K562 (cell line): ENCODE results near the gene CCDC60. TPM values are rescaled to one million over a fixed set of nuclear protein-coding genes. Genes with fewer than 3 reads are reported as not detected.

Experiments used
- ATAC-seq: fragments of 200-7000 bp; cut with Tn5 transposase; 3 replicates; pipeline ENCODE4 v1.9.1; 2020; ENCODE audit warnings: moderate library complexity
- BruUV-seq: library from RNA; stranded (reverse); fragments of 400-500 nt; replicated peaks from 2 replicates; lab custom pipeline; 2021; lab: Mats Ljungman, UMichigan
- CTCF ChIA-PET: fragments of 300-600 bp; formaldehyde crosslinking; extraction: SDS; loops from one replicate; lab custom pipeline; 2021; ENCODE audit warnings: low intra/inter-chr PET ratio; lab: Yijun Ruan, JAX
- POLR2A ChIA-PET: fragments of 300-600, 350-650 bp; sonication (Branson Sonifier 250); formaldehyde crosslinking; extraction: SDS; loops from one replicate; lab custom pipeline; 2021; ENCODE audit warnings: antibody characterized with exemption, inconsistent platforms; lab: Yijun Ruan, JAX
- DNase-seq, 4 experiments: peaks; one replicate each; pipeline versions ENCODE4 v3.0.0 to v3.0.0-alpha.2; 2011 to 2018; ENCODE audit warnings: low spot score in 3 of 4, mixed read lengths in 3 of 4; ENCODE audit errors: extremely low read depth in 1 of 4
- FAIRE-seq: peaks from 2 replicates; lab custom pipeline; 2011; peaks lifted over from hg19 to GRCh38; lab: Jason Lieb, UNC
- H2AFZ ChIP-seq: 2 replicates; pipeline ENCODE4 v1.6.0; 2011; ENCODE audit warnings: low read depth, low read length, control low read depth, inconsistent platforms
- H3K27ac ChIP-seq: fragments of 200-600 bp; 3 replicates; pipeline ENCODE4 v1.8.0; 2011; ENCODE audit warnings: low read depth, mild to moderate bottlenecking, control low read depth, inconsistent platforms, low read length, moderate library complexity, mixed read lengths; ENCODE audit errors: extremely low read depth
- H3K27me3 ChIP-seq, 2 experiments: fragments of 300-600 bp in 1 of 2; 2 replicates in 1 of 2; 3 replicates in 1 of 2; pipeline versions ENCODE4 v1.6.0 to v1.8.0; 2011; ENCODE audit warnings: inconsistent platforms in 2 of 2, low read length in 2 of 2, mild to moderate bottlenecking in 1 of 2, mixed read lengths in 1 of 2, moderate library complexity in 1 of 2; ENCODE audit not compliant: control insufficient read depth in 2 of 2, insufficient read depth in 2 of 2
- H3K36me3 ChIP-seq: fragments of 300-600 bp; 3 replicates; pipeline ENCODE4 v1.8.0; 2011; ENCODE audit warnings: mild to moderate bottlenecking, low read length, inconsistent platforms; ENCODE audit not compliant: control insufficient read depth, insufficient read depth
- H3K4me1 ChIP-seq, 2 experiments: fragments of 200-600 bp in 1 of 2; replicated peaks in 1 of 2; 2 replicates in 1 of 2; 3 replicates in 1 of 2; pipeline versions ENCODE4 v1.5.1 to v1.8.0; 2011; ENCODE audit warnings: inconsistent platforms in 2 of 2, low read length in 2 of 2, mild to moderate bottlenecking in 1 of 2, mixed read lengths in 1 of 2, moderate library complexity in 1 of 2; ENCODE audit not compliant: control insufficient read depth in 2 of 2, insufficient read depth in 2 of 2
- H3K4me2 ChIP-seq: 2 replicates; pipeline ENCODE4 v1.6.1; 2011; ENCODE audit warnings: low read length, control low read depth, inconsistent platforms, mixed read lengths; ENCODE audit not compliant: insufficient read depth
- H3K4me3 ChIP-seq: fragments of 200-600 bp; sonication (generic), shearing (Covaris generic); 2 replicates; pipeline ENCODE4 v1.5.1; 2016; ENCODE audit warnings: control low read depth, inconsistent platforms
- H3K79me2 ChIP-seq: fragments of 200-600 bp; 3 replicates; pipeline ENCODE4 v1.8.0; 2011; ENCODE audit warnings: low read length, inconsistent platforms; ENCODE audit not compliant: control insufficient read depth, insufficient read depth
- H3K9ac ChIP-seq, 2 experiments: 2 replicates each; pipeline versions ENCODE4 v1.6.0 to v1.6.1; 2011; ENCODE audit warnings: low read depth in 2 of 2, low read length in 2 of 2, control low read depth in 1 of 2, inconsistent platforms in 1 of 2, mild to moderate bottlenecking in 1 of 2, mixed read lengths in 1 of 2; ENCODE audit not compliant: insufficient read depth in 1 of 2
- H3K9me1 ChIP-seq: one replicate; pipeline ENCODE4 v1.6.0; 2011; ENCODE audit warnings: inconsistent platforms, mild to moderate bottlenecking, low read length, moderate library complexity; ENCODE audit not compliant: control insufficient read depth, insufficient read depth
- H3K9me3 ChIP-seq: replicated peaks from 2 replicates; pipeline ENCODE4 v1.5.1; 2011; ENCODE audit warnings: low read depth, low read length, inconsistent platforms; ENCODE audit not compliant: control insufficient read depth, insufficient read depth
- H4K20me1 ChIP-seq: replicated peaks from 2 replicates; pipeline ENCODE4 v1.6.1; 2011; ENCODE audit warnings: low read length, inconsistent platforms, mixed read lengths; ENCODE audit not compliant: control insufficient read depth, insufficient read depth
- CEBPG ChIP-seq, 3 experiments: fragments of 200-800 bp in 1 of 3; sonication (Bioruptor generic) in 1 of 3; sonication (generic) in 1 of 3; formaldehyde crosslinking in 1 of 3; IDR thresholded peaks in 2 of 3; conservative IDR thresholded peaks in 1 of 3; 2 replicates each; pipeline versions ENCODE4 v1.6.1 to v1.8.0; 2016 to 2022; ENCODE audit warnings: missing compliant biosample characterization in 2 of 3, missing genetic modification characterization in 2 of 3, mild to moderate bottlenecking in 1 of 3, missing genetic modification reagents in 1 of 3
- FUS ChIP-seq: fragments of 200-400 bp; formaldehyde crosslinking; optimal IDR thresholded peaks from 2 replicates; pipeline ENCODE3; 2017; ENCODE audit warnings: low read depth, low read length
- IRF2 ChIP-seq: sonication (generic); formaldehyde crosslinking; IDR thresholded peaks from 2 replicates; pipeline ENCODE4 v1.8.1; 2022; ENCODE audit warnings: mild to moderate bottlenecking, missing genetic modification reagents
- KAT7 ChIP-seq: sonication (generic); formaldehyde crosslinking; IDR thresholded peaks from 2 replicates; pipeline ENCODE4 v1.8.0; 2022; ENCODE audit warnings: missing genetic modification reagents, mild to moderate bottlenecking, borderline replicate concordance
- MAFF ChIP-seq: IDR thresholded peaks from 2 replicates; pipeline ENCODE4 v1.6.1; 2012; ENCODE audit warnings: low read length, improper control_type of control experiment
- MBD2 ChIP-seq: sonication (generic); IDR thresholded peaks from 2 replicates; pipeline ENCODE4 v1.6.1; 2016; ENCODE audit warnings: low read depth, borderline replicate concordance
- SIX5 ChIP-seq, 2 experiments: IDR thresholded peaks; 2 replicates each; pipeline ENCODE4 v1.6.1; 2011; ENCODE audit warnings: low read length in 2 of 2, borderline replicate concordance in 1 of 2, low read depth in 1 of 2, mild to moderate bottlenecking in 1 of 2, moderate library complexity in 1 of 2; ENCODE audit not compliant: insufficient read depth in 1 of 2
- TBL1XR1 ChIP-seq, 2 experiments: IDR thresholded peaks; 2 replicates each; pipeline ENCODE4 v1.6.1; 2012; ENCODE audit warnings: improper control_type of control experiment in 2 of 2, low read length in 2 of 2, mild to moderate bottlenecking in 1 of 2
- ZNF583 ChIP-seq: fragments of 250-450 bp; sonication (Bioruptor Pico); IDR thresholded peaks from 2 replicates; pipeline ENCODE4 v1.4.0; 2020
- WGBS: fragments of 100-300 bp; shearing (Covaris generic); methylation state at CpG from one replicate; pipeline ENCODE4 v1.1.6; 2016; ENCODE audit warnings: low coverage, mixed read lengths; ENCODE audit not compliant: insufficient coverage; ENCODE audit errors: missing lambda C conversion rate; 5-methylcytosine and 5-hydroxymethylcytosine counted together
- in situ Hi-C: fragments of 300-500 bp; cut with MboI; formaldehyde crosslinking; loops from 4 replicates; pipeline ENCODE4 v1.15.0; 2018; ENCODE audit warnings: inconsistent platforms, mixed read lengths
- intact Hi-C: fragments of 100-400 bp; cut with micrococcal nuclease; formaldehyde crosslinking; loops from 2 replicates; pipeline ENCODE4 v1.14.2; 2022
- polyA plus RNA-seq, 8 experiments: library from polyadenylated mRNA; depleted of rRNA in 4 of 8; stranded (reverse) in 5 of 8; unstranded in 3 of 8; fragments of >200 nt; fragmentation: Nextera tagmentation in 2 of 8; fragmentation: Illumina TruSeq in 1 of 8; extraction: Ambion mirVana in 2 of 8; extraction: Trizol in 1 of 8; gene quantifications; 2 replicates each; pipeline versions ENCODE4 v1.2.1 to v1.2.3, GENCODE V29; 2011 to 2014; ENCODE audit warnings: inconsistent platforms in 1 of 8, missing spikeins in 1 of 8
- total RNA-seq, 7 experiments: library from RNA; depleted of rRNA in 6 of 7; stranded (reverse); fragments of >200 nt in 6 of 7; fragmentation: Illumina TruSeq in 2 of 7; extraction: Trizol in 2 of 7; gene quantifications; 2 replicates each; pipeline versions ENCODE4 v1.2.1 to v1.2.3, GENCODE V29; 2011 to 2021; ENCODE audit warnings: low replicate concordance in 1 of 7
- TF ChIP-seq, protein P1 (sequence below): fragments of 450-650 bp; conservative IDR thresholded peaks from 2 replicates; pipeline ENCODE4 v1.6.1; 2016; ENCODE audit warnings: missing genetic modification characterization, low read depth, mild to moderate bottlenecking, missing compliant biosample characterization, moderate library complexity
- TF ChIP-seq, protein P2 (sequence below), 2 experiments: fragments of 200-800 bp in 1 of 2; sonication (Bioruptor generic) in 1 of 2; sonication (generic) in 1 of 2; formaldehyde crosslinking in 1 of 2; IDR thresholded peaks in 1 of 2; conservative IDR thresholded peaks in 1 of 2; 2 replicates each; pipeline versions ENCODE4 v1.5.0 to v1.6.1; 2016 to 2020; ENCODE audit warnings: missing compliant biosample characterization in 1 of 2, missing genetic modification characterization in 1 of 2, missing genetic modification reagents in 1 of 2

Gene CCDC60
- total and polyA plus RNA-seq, 9 of the 15 experiments (the other 6 are each of a cell fraction or from before 2014, with no cell fraction given), result not detected

DNA sequence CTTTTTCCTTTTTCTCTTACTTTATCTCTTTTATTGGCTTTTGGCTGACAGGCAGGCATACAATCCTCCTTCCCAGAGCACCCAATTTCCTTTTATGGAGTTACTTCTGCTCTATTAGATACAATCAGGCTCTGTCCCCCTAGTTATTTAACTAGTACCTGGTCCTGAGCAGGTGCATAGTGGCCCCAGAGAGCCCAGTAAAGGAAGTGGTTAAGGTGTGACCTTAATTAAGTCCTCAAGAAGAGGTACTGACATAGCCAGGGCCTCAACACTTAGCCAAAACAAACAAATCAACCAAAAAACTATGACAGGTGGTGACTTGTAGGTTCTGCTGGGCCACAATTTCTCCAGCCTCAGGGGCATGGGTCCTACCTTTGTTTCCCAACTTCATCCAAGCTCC is 82.9 kb downstream of the CCDC60 start:
- CTCF ChIA-PET, result no interaction called here
- in situ Hi-C loops, result no loop called here
- H3K27ac ChIP-seq, result no peak overlapping the region

DNA sequence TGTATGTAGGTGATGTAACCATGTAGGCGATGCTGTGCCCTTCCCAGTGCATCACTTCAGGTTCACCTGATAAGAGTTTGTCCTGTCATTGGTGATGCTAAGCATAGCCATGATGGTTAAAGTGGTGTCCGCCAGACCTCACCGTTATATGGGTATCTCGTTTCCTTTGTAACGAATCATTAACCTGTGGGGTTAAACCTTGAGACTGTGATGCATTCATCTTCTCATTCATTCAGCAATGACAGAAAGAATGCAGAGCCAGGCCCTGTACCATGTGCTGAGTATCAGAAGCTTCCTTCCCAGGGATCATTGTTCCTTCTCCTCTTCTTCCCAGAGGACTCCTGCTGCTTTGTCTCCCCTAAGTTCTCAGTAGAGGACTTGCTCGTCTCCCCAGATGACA is 84.9 kb downstream of the CCDC60 start:
- ATAC-seq (no peak), DNase-seq (no peak), FAIRE-seq (no peak)
- no peak overlapping the region for H3K27ac ChIP-seq
- no peaks in the 10 kb centered on the region for H3K36me3 ChIP-seq
- CTCF ChIA-PET, result no interaction called here
- in situ Hi-C loops, result no loop called here
- no peak overlapping the region for H3K9ac ChIP-seq
- no peaks in the 10 kb centered on the region for H3K9me3 ChIP-seq
- H3K27me3 ChIP-seq, result no peaks in the 10 kb centered on the region; a peak in 1 of 5 replicates
- no peaks in the 10 kb centered on the region for H3K79me2 ChIP-seq
- H4K20me1 ChIP-seq, result no peaks in the 10 kb centered on the region
- no peak overlapping the region for H2AFZ ChIP-seq
- no peaks in the 10 kb centered on the region for H3K9me1 ChIP-seq
- intact Hi-C loops, result no loop called here
- 0% methylated on average over 6 of the region's 6 CpGs for WGBS
- BruUV-seq, result no TSS peak
- POLR2A ChIA-PET, result no interaction called here
- no peaks in the 10 kb centered on the region for H3K4me1 ChIP-seq
- H3K4me2 ChIP-seq, result no peak overlapping the region
- H3K4me3 ChIP-seq, result no peak overlapping the region
- TF ChIP-seq CEBPG (CRISPR knock-in tag; IDR thresholded peaks at IDR 0.05) (no peak), CEBPG (tag; conservative IDR thresholded peaks at IDR 0.05 in 1 of 2, IDR thresholded peaks at IDR 0.05 in 1 of 2) (no peak), FUS (no peak), MAFF (no peak), MBD2 (no peak), SIX5 (IDR thresholded peaks at IDR 0.05; ENCODE audit: borderline replicate concordance in 1 of 2, insufficient read depth in 1 of 2, low read depth in 1 of 2, low read length in 2 of 2) (no peak), IRF2 (CRISPR knock-in tag) (no peak), TBL1XR1 (IDR thresholded peaks at IDR 0.05; ENCODE audit: low read length in 2 of 2) (no peak), ZNF583 (no peak)
- TF ChIP-seq, protein P1, sequence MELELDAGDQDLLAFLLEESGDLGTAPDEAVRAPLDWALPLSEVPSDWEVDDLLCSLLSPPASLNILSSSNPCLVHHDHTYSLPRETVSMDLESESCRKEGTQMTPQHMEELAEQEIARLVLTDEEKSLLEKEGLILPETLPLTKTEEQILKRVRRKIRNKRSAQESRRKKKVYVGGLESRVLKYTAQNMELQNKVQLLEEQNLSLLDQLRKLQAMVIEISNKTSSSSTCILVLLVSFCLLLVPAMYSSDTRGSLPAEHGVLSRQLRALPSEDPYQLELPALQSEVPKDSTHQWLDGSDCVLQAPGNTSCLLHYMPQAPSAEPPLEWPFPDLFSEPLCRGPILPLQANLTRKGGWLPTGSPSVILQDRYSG (tag), result no peak
- TF ChIP-seq, protein P2, sequence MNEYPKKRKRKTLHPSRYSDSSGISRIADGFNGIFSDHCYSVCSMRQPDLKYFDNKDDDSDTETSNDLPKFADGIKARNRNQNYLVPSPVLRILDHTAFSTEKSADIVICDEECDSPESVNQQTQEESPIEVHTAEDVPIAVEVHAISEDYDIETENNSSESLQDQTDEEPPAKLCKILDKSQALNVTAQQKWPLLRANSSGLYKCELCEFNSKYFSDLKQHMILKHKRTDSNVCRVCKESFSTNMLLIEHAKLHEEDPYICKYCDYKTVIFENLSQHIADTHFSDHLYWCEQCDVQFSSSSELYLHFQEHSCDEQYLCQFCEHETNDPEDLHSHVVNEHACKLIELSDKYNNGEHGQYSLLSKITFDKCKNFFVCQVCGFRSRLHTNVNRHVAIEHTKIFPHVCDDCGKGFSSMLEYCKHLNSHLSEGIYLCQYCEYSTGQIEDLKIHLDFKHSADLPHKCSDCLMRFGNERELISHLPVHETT (CRISPR knock-in tag; conservative IDR thresholded peaks at IDR 0.05 in 1 of 2, IDR thresholded peaks at IDR 0.05 in 1 of 2), result no peak

More for the DNA sequence above, 82.9 kb downstream of the CCDC60 start:
- DNase-seq, result no peak
- no peaks in the 10 kb centered on the region for H3K79me2 ChIP-seq
- H3K4me3 ChIP-seq, result no peak overlapping the region
- no peak for FAIRE-seq
- no peaks in the 10 kb centered on the region for H3K36me3 ChIP-seq
- no peaks in the 10 kb centered on the region; a peak in 1 of 5 replicates for H3K27me3 ChIP-seq
- H3K9me3 ChIP-seq, result no peaks in the 10 kb centered on the region
- intact Hi-C loops, result no loop called here
- no peaks in the 10 kb centered on the region for H3K9me1 ChIP-seq
- H4K20me1 ChIP-seq, result 0 out of 2 replicates have a peak, but pooled peaks cover 3% of the 10 kb centered on the region
- no peak for ATAC-seq
- no TSS peak for BruUV-seq
- H3K9ac ChIP-seq, result no peak overlapping the region
- H3K4me2 ChIP-seq, result no peak overlapping the region
- H3K4me1 ChIP-seq, result no peaks in the 10 kb centered on the region
- no peak for TF ChIP-seq KAT7 (CRISPR knock-in tag)
- no peak overlapping the region for H2AFZ ChIP-seq
- POLR2A ChIA-PET, result no interaction called here
